Activated naive CD4-positive, alpha-beta T cell treated with anti-CD3 and anti-CD28 coated beads, Interleukin-2, amount 50 U/mL, for 16 hours (primary cell): ENCODE data around the gene ADCY5.
"Not testable (repeated sequence)": the region's sequence is repeated elsewhere in the genome, so short reads cannot be mapped to it uniquely, and the experiment has no call there.

Experiments
- DNase-seq: peaks from one replicate; pipeline ENCODE4 v3.0.0-alpha.2; 2020

The ADCY5 gene

DNA sequence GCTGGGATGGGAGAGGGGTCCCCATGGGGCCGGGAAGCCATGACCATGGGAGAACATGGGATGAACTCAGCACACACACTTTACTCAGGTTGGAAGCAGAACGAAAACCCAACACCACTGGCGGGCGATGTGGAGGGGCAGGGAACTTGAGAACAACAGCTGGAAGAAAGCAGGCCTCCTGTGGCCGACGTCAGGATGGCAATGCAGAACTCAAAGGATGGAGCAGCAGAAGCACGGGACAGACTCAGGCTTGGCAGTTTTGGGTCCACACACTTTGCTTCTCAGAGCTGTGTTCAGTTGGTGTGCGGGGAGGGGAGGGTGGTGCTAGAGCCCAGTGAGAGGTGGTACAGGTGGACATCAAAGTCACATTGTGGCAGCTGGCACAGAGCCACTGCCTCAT is 166.4 kb downstream of the ADCY5 start:
- no peak for DNase-seq

DNA sequence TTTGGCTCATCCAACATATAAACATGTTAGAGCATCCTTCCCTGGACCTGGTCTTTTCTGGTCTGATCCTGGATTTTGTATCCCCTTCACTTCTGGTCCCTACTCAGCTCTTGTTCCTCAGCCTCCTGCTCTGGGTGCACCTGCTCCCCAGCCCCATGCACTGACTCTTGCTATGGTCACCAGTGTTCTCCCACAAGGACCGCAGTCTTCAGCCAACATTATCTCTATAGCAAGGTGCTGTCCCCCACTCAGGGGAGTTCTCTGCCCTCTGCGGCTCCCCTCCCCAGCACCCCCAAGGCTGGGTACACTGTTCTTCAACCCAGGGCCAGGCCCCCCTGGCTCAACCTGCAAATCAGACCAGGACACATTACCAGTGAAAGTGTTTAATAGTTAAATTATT is 167.0 kb downstream of the ADCY5 start:
- DNase-seq, result no peak

DNA sequence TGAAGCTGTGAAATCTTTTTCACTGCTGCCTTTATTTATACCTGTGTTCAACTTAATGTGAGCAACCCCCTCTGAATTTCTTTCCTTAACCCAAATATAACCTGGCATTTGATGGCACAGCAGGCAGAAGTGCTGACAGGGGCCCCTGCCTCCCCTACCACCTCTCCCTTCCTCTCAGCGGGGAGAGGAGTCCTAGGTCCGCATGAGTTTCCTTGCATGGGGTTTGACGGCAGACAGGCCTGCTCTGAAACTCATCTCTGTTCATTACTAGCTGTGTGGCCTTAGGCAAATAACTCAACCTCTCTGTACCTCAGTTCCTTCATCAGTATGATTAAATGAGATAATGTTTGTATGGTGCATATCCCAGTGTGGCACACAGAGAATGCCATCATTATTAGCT is 167.5 kb downstream of the ADCY5 start:
- DNase-seq, result no peak

GRCh38 chr3:123279121-123279520 is 169.8 kb downstream of the ADCY5 start:
- DNase-seq, result no peak

- no peak for DNase-seq
Measured at GRCh38 chr3:123278446-123278845, 170.4 kb downstream of the ADCY5 start.

DNA sequence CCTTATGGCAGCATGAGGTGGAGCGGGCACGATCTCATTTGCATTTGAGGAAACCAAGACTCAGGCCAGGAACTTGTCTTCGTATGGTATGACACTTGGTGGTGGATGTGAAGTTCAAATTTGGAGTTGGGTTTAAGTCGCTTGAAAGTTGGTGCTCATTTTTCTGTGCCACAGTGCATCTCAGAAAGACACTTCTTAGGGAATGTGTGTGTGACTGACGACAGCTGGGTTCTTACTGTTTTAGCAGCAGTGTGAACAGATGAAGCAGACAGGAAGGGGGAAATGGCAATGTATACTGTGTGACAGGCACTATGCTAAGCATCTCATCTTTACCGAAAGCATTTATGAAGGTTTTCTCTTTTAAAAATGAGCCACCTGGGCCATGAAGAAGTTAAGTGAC is 171.8 kb downstream of the ADCY5 start:
- no peak for DNase-seq

DNA sequence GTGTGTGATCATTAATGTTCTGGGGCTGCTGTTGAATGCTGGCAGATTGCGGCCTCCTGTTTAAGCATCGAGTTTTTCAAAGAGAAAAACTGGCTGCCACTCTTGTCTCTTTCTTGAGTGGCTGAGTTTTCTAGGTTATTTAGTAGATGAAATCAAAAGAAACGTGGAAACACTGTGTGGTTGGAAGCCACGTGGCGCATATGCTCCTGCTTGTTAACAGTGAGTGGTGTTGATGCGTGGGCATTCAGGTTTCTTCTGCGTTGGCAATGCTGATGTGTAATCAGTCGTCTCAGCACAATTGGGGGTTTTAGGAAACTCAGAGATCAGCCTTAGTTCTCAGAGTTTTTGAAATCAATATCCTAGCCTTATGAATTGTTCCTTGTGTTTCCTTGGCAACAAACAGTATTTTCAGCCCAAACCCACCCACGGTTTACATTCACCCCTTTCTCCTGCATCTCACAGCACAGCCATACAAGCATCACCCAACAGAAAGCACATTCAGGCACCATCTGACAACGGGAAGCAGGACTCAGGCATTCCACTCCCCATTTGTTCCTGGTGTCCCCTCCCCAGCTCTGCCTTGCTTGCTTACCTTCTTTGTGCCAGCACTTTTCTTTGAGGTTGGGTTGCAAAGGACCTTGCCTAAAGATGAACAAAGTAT is 172.4 kb downstream of the ADCY5 start:
- no peak for DNase-seq

- DNase-seq, result no peak
Measured at GRCh38 chr3:123275691-123276090, 173.2 kb downstream of the ADCY5 start.

DNA sequence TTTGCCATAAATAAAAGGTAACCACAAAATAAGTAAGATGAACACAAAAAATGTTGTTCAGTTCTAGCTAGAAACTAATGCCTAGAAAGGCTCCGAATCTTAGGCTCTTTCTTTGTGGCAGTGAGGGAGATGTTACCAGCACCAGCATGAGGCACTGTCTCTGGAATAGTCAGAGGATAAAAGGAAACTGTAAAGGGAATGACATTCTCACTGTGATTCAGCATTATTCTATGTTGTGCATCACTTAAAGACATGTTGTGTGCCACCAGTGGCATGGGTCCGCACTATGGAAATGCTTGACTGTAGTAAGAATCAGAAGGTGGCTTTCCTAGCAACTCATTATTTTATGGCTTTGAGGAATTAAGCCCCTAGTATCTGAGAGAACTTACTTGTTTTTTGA is 176.3 kb downstream of the ADCY5 start:
- DNase-seq, result no peak

GRCh38 chr3:123271466-123272159 is 177.3 kb downstream of the ADCY5 start:
- no peak for DNase-seq

GRCh38 chr3:123270818-123271217 is 178.1 kb downstream of the ADCY5 start:
- no peak for DNase-seq

GRCh38 chr3:123267821-123268220 is 181.1 kb downstream of the ADCY5 start:
- no peak for DNase-seq

DNA sequence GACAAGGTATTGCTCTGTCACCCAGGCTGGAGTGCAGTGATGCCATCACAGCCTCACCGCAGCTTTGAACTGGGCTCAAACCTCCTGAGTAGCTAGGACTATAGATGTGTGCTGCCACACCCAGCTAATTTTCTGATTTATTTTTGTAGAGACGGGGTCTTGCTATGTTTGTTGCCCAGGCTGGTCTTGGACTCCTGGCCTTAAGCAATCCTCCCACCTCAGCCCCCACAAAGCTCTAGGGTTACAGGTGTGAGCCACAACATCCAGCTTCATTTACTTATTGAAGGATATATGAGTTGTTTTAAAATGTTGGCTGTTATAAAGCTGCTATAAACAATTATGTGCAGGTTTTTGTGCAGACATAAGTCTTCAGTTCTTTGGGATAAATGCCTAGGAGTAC is 184.9 kb downstream of the ADCY5 start:
- DNase-seq, result no peak

DNA sequence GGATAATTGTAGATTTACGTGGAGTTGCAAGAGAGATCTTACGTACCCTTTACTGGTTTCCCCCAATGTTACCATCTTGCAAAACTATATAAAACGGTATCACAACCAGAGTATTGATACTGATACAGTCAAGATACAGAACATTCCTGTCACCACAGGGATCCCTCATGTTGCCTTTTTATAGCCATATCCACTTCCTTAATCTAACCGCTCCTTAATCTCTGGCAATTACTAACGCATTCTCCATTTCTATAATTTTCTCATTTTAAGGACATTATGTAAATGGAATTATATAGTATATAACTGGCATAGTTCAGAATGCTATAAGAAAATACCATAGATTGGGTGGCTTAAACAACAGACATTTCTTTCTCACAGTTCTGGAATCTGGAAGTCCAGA is 186.0 kb downstream of the ADCY5 start:
- no peak for DNase-seq

GRCh38 chr3:123262226-123262625 is 186.7 kb downstream of the ADCY5 start:
- no peak for DNase-seq

- DNase-seq, result no peak
Measured at GRCh38 chr3:123261666-123262065, 187.2 kb downstream of the ADCY5 start.

DNA sequence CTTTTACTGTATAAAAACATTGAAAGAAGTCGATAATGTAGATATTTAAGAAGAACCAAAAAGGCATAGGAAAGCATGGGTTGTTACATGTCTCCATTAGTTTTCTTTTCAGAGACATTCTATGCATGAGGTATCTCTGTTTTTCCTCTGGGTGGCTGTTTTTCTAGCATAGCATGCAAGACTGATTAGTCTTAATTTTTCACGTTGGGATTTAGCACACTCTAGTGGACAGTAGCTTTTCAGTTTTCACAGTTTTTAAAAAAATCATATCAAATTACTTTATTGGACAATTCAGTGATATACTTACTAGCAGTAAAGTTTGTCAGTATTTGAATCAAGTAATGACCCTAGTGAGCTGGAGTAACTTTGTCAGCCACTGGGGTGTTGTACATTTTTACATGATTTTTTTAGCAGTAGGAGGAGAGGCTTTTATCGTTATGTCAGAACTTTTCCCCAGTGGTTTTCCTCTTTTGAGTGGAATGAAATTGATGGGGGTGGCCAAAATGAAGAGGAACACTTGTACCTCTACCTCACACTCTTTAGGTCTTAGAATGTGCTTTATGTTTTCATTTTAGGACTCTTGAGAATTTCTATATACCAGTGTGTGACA is 190.0 kb downstream of the ADCY5 start:
- DNase-seq, result no peak

- no peak for DNase-seq
Measured at GRCh38 chr3:123258359-123258758, 190.5 kb downstream of the ADCY5 start.

GRCh38 chr3:123256256-123256655 is 192.6 kb downstream of the ADCY5 start:
- DNase-seq, result no peak

GRCh38 chr3:123246866-123247265 is 202.0 kb downstream of the ADCY5 start:
- no peak for DNase-seq

DNA sequence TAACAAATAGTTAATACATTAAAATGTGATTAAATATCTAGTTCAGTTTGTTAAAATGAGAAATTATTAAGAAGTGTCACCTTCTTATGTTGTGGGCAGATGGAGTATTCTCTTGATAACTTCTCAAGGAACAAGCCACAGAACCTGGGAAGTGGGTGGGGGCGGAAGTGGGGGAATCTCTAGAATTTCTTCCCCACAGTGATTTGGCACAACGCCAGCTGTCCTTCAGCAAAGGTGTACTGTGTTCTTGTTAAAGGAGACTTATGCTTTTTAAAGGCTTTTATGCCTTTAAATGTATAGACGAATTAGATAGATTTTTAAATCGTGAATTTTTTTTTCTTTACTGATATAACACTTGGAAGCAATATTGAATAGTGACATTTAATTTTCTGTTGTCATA is 204.8 kb downstream of the ADCY5 start:
- DNase-seq, result no peak

DNA sequence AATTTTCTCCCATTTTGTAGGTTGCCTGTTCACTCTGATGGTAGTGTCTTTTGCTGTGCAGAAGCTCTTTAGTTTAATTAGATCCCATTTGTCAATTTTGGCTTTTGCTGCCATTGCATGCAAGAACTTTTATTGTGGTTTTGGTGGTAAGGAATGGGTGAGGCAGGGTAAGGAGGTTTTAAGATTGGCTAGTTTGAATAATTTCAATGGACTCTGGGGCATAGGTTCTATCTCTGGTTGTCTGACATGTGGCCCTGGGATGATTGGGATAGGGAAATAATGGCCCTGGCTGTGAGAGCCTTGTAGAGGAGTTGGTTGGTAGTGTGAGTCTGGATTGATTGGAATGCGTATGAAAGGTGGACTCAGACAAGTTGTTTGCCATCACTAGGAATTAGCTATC is 209.1 kb downstream of the ADCY5 start:
- no peak for DNase-seq

- not testable (repeated sequence) for DNase-seq
Measured at GRCh38 chr3:123239186-123239585, 209.7 kb downstream of the ADCY5 start.

DNA sequence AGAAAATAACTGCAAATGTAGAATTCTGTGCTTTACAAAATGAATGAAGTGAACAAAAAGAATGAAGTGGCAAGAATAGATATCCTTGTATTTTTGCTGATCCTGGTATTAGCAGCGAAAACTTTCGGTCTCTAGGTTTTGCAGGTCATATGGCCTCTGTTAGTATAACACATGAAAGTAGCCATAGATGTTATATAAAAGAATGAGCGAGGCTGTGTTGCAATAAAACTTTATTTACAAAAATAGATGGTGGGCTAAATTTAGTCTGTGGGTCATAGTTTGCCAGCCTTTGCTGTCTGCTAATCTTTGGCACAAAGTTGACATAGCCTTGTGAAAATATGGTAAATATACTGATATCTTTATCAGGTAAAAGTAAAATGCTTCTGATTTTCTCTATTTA is 212.0 kb downstream of the ADCY5 start:
- DNase-seq, result no peak
